K562 (cell line): Measurements from ENCODE around the gene USP9Y. TPM values are rescaled to one million over a fixed set of nuclear protein-coding genes. Genes with fewer than 3 reads are reported as not detected.

ENCODE experiments used
- ATAC-seq: fragments of 200-7000 bp; cut with Tn5 transposase; 3 replicates; pipeline ENCODE4 v1.9.1; 2020; ENCODE audit warnings: moderate library complexity
- BruUV-seq: library from RNA; stranded (reverse); fragments of 400-500 nt; replicated peaks from 2 replicates; lab custom pipeline; 2021; lab: Mats Ljungman, UMichigan
- CTCF ChIA-PET: fragments of 300-600 bp; formaldehyde crosslinking; extraction: SDS; loops from one replicate; lab custom pipeline; 2021; ENCODE audit warnings: low intra/inter-chr PET ratio; lab: Yijun Ruan, JAX
- POLR2A ChIA-PET: fragments of 300-600, 350-650 bp; sonication (Branson Sonifier 250); formaldehyde crosslinking; extraction: SDS; loops from one replicate; lab custom pipeline; 2021; ENCODE audit warnings: antibody characterized with exemption, inconsistent platforms; lab: Yijun Ruan, JAX
- DNase-seq, 4 experiments: peaks; one replicate each; pipeline versions ENCODE4 v3.0.0 to v3.0.0-alpha.2; 2011 to 2018; ENCODE audit warnings: low spot score in 3 of 4, mixed read lengths in 3 of 4; ENCODE audit errors: extremely low read depth in 1 of 4
- FAIRE-seq: peaks from 2 replicates; lab custom pipeline; 2011; peaks lifted over from hg19 to GRCh38; lab: Jason Lieb, UNC
- H2AFZ ChIP-seq: 2 replicates; pipeline ENCODE4 v1.6.0; 2011; ENCODE audit warnings: low read depth, low read length, control low read depth, inconsistent platforms
- H3K27ac ChIP-seq: fragments of 200-600 bp; 3 replicates; pipeline ENCODE4 v1.8.0; 2011; ENCODE audit warnings: low read depth, mild to moderate bottlenecking, control low read depth, inconsistent platforms, low read length, moderate library complexity, mixed read lengths; ENCODE audit errors: extremely low read depth
- H3K27me3 ChIP-seq, 2 experiments: fragments of 300-600 bp in 1 of 2; 2 replicates in 1 of 2; 3 replicates in 1 of 2; pipeline versions ENCODE4 v1.6.0 to v1.8.0; 2011; ENCODE audit warnings: inconsistent platforms in 2 of 2, low read length in 2 of 2, mild to moderate bottlenecking in 1 of 2, mixed read lengths in 1 of 2, moderate library complexity in 1 of 2; ENCODE audit not compliant: control insufficient read depth in 2 of 2, insufficient read depth in 2 of 2
- H3K36me3 ChIP-seq: fragments of 300-600 bp; 3 replicates; pipeline ENCODE4 v1.8.0; 2011; ENCODE audit warnings: mild to moderate bottlenecking, low read length, inconsistent platforms; ENCODE audit not compliant: control insufficient read depth, insufficient read depth
- H3K4me1 ChIP-seq, 2 experiments: fragments of 200-600 bp in 1 of 2; replicated peaks in 1 of 2; 2 replicates in 1 of 2; 3 replicates in 1 of 2; pipeline versions ENCODE4 v1.5.1 to v1.8.0; 2011; ENCODE audit warnings: inconsistent platforms in 2 of 2, low read length in 2 of 2, mild to moderate bottlenecking in 1 of 2, mixed read lengths in 1 of 2, moderate library complexity in 1 of 2; ENCODE audit not compliant: control insufficient read depth in 2 of 2, insufficient read depth in 2 of 2
- H3K4me2 ChIP-seq: 2 replicates; pipeline ENCODE4 v1.6.1; 2011; ENCODE audit warnings: low read length, control low read depth, inconsistent platforms, mixed read lengths; ENCODE audit not compliant: insufficient read depth
- H3K4me3 ChIP-seq: fragments of 200-600 bp; sonication (generic), shearing (Covaris generic); 2 replicates; pipeline ENCODE4 v1.5.1; 2016; ENCODE audit warnings: control low read depth, inconsistent platforms
- H3K79me2 ChIP-seq: fragments of 200-600 bp; 3 replicates; pipeline ENCODE4 v1.8.0; 2011; ENCODE audit warnings: low read length, inconsistent platforms; ENCODE audit not compliant: control insufficient read depth, insufficient read depth
- H3K9ac ChIP-seq, 2 experiments: 2 replicates each; pipeline versions ENCODE4 v1.6.0 to v1.6.1; 2011; ENCODE audit warnings: low read depth in 2 of 2, low read length in 2 of 2, control low read depth in 1 of 2, inconsistent platforms in 1 of 2, mild to moderate bottlenecking in 1 of 2, mixed read lengths in 1 of 2; ENCODE audit not compliant: insufficient read depth in 1 of 2
- H3K9me1 ChIP-seq: one replicate; pipeline ENCODE4 v1.6.0; 2011; ENCODE audit warnings: inconsistent platforms, mild to moderate bottlenecking, low read length, moderate library complexity; ENCODE audit not compliant: control insufficient read depth, insufficient read depth
- H3K9me3 ChIP-seq: replicated peaks from 2 replicates; pipeline ENCODE4 v1.5.1; 2011; ENCODE audit warnings: low read depth, low read length, inconsistent platforms; ENCODE audit not compliant: control insufficient read depth, insufficient read depth
- H4K20me1 ChIP-seq: replicated peaks from 2 replicates; pipeline ENCODE4 v1.6.1; 2011; ENCODE audit warnings: low read length, inconsistent platforms, mixed read lengths; ENCODE audit not compliant: control insufficient read depth, insufficient read depth
- ATF7 ChIP-seq: fragments of 450-650 bp; IDR thresholded peaks from 2 replicates; pipeline ENCODE4 v1.7.1; 2014; ENCODE audit warnings: mild to moderate bottlenecking, moderate library complexity
- ERF ChIP-seq: fragments of 450-650 bp; formaldehyde crosslinking; IDR thresholded peaks from 2 replicates; pipeline ENCODE4 v1.4.0; 2020; ENCODE audit warnings: mild to moderate bottlenecking, mixed read lengths
- GTF2A2 ChIP-seq: IDR thresholded peaks from 2 replicates; pipeline ENCODE4 v1.6.1; 2016; ENCODE audit warnings: mild to moderate bottlenecking, missing genetic modification characterization, missing compliant biosample characterization
- KHSRP ChIP-seq: fragments of 450-650 bp; IDR thresholded peaks from 2 replicates; pipeline ENCODE4 v1.6.1; 2017
- MCM5 ChIP-seq: fragments of 450-650 bp; IDR thresholded peaks from 2 replicates; pipeline ENCODE4 v1.6.1; 2016; ENCODE audit warnings: low read depth
- MYC ChIP-seq, 2 experiments: fragments of 250-450 bp in 1 of 2; sonication (Bioruptor Pico) in 1 of 2; IDR thresholded peaks; 2 replicates each; pipeline versions ENCODE4 v1.5.1 to v1.6.1; 2012 to 2021; ENCODE audit warnings: low read depth in 2 of 2, borderline replicate concordance in 1 of 2, improper control_type of control experiment in 1 of 2, low read length in 1 of 2, mild to moderate bottlenecking in 1 of 2, moderate library complexity in 1 of 2
- POLR2A ChIP-seq: fragments of 450-650 bp; conservative IDR thresholded peaks from 2 replicates; pipeline ENCODE4 v1.6.1; 2016
- POLR3G ChIP-seq: IDR thresholded peaks from 2 replicates; pipeline ENCODE4 v1.6.1; 2011; ENCODE audit not compliant: insufficient read length, insufficient replicate concordance; ENCODE audit errors: extremely low read depth
- RFX5 ChIP-seq: IDR thresholded peaks from 2 replicates; pipeline ENCODE4 v1.6.1; 2011; ENCODE audit warnings: low read depth, mild to moderate bottlenecking, improper control_type of control experiment, low read length
- STAT5B ChIP-seq: fragments of 250-450 bp; sonication (Bioruptor Pico); IDR thresholded peaks from 2 replicates; pipeline ENCODE4 v1.8.0; 2021; ENCODE audit warnings: mild to moderate bottlenecking, inconsistent platforms
- THAP7 ChIP-seq: fragments of 250-450 bp; sonication (Bioruptor Pico); IDR thresholded peaks from 2 replicates; pipeline ENCODE4 v1.5.0; 2021
- TRIM28 ChIP-seq: fragments of 450-650 bp; IDR thresholded peaks from 2 replicates; pipeline ENCODE4 v1.6.1; 2017
- ZBTB43 ChIP-seq: sonication (generic); formaldehyde crosslinking; IDR thresholded peaks from 2 replicates; pipeline ENCODE4 v1.8.0; 2023; ENCODE audit warnings: mild to moderate bottlenecking, missing genetic modification reagents
- ZFP36 ChIP-seq: fragments of 150-350 bp; IDR thresholded peaks from 2 replicates; pipeline ENCODE4 v1.6.1; 2018; ENCODE audit warnings: low read length, low read depth; ENCODE audit not compliant: partially characterized antibody
- ZNF224 ChIP-seq: sonication (generic); formaldehyde crosslinking; IDR thresholded peaks from 2 replicates; pipeline ENCODE4 v1.8.0; 2022; ENCODE audit warnings: mild to moderate bottlenecking, missing genetic modification reagents
- WGBS: fragments of 100-300 bp; shearing (Covaris generic); methylation state at CpG from one replicate; pipeline ENCODE4 v1.1.6; 2016; ENCODE audit warnings: low coverage, mixed read lengths; ENCODE audit not compliant: insufficient coverage; ENCODE audit errors: missing lambda C conversion rate; 5-methylcytosine and 5-hydroxymethylcytosine counted together
- in situ Hi-C: fragments of 300-500 bp; cut with MboI; formaldehyde crosslinking; loops from 4 replicates; pipeline ENCODE4 v1.15.0; 2018; ENCODE audit warnings: inconsistent platforms, mixed read lengths
- intact Hi-C: fragments of 100-400 bp; cut with micrococcal nuclease; formaldehyde crosslinking; loops from 2 replicates; pipeline ENCODE4 v1.14.2; 2022
- polyA plus RNA-seq, 8 experiments: library from polyadenylated mRNA; depleted of rRNA in 4 of 8; stranded (reverse) in 5 of 8; unstranded in 3 of 8; fragments of >200 nt; fragmentation: Nextera tagmentation in 2 of 8; fragmentation: Illumina TruSeq in 1 of 8; extraction: Ambion mirVana in 2 of 8; extraction: Trizol in 1 of 8; gene quantifications; 2 replicates each; pipeline versions ENCODE4 v1.2.1 to v1.2.3, GENCODE V29; 2011 to 2014; ENCODE audit warnings: inconsistent platforms in 1 of 8, missing spikeins in 1 of 8
- total RNA-seq, 7 experiments: library from RNA; depleted of rRNA in 6 of 7; stranded (reverse); fragments of >200 nt in 6 of 7; fragmentation: Illumina TruSeq in 2 of 7; extraction: Trizol in 2 of 7; gene quantifications; 2 replicates each; pipeline versions ENCODE4 v1.2.1 to v1.2.3, GENCODE V29; 2011 to 2021; ENCODE audit warnings: low replicate concordance in 1 of 7
- TF ChIP-seq, protein P1 (sequence below), 3 experiments: fragments of 200-800 bp in 1 of 3; sonication (Bioruptor generic) in 1 of 3; sonication (generic) in 1 of 3; formaldehyde crosslinking in 1 of 3; IDR thresholded peaks; 2 replicates each; pipeline versions ENCODE4 v1.6.1 to v1.8.0; 2016 to 2022; ENCODE audit warnings: mild to moderate bottlenecking in 2 of 3, missing compliant biosample characterization in 2 of 3, missing genetic modification characterization in 2 of 3, missing genetic modification reagents in 1 of 3

The USP9Y gene
- total and polyA plus RNA-seq, 9 of the 15 experiments (the other 6 are each of a cell fraction or from before 2014, with no cell fraction given) = 0.13 TPM; not detected in 8

DNA sequence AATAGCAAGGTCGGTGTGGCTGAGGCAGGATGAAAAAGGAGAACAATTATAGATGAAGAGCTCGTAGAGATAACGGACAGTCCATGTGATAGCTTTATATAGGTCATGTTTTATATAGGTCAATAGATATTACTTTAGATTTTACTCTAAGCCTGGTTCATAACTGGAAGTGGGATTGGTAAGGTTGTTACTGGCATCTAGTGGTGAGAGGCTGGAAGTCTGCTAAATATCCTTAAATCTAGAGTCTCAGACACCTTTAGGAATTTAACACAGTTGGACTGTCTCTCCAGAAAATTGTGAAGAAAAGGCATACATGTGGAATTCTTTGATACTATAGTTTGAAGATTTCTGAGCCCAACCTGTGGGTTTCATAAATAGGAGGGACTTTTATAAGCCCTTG, 108.0 kb downstream of the USP9Y start:
- POLR2A ChIA-PET = no interaction called here
- Histone ChIP-seq H3K9ac (no peak overlapping the region), H3K4me3 (no peak overlapping the region), H3K4me2 (no peak overlapping the region), H2AFZ (no peak overlapping the region), H3K9me3 (no peaks in the 10 kb centered on the region), H3K9me1 (no peaks in the 10 kb centered on the region), H3K79me2 (no peaks in the 10 kb centered on the region), H4K20me1 (no peaks in the 10 kb centered on the region), H3K27ac (no peak overlapping the region), H3K4me1 (no peaks in the 10 kb centered on the region), H3K27me3 (no peaks in the 10 kb centered on the region), H3K36me3 (no peaks in the 10 kb centered on the region)
- no peak for FAIRE-seq
- no peak for DNase-seq
- in situ Hi-C loops (no loop called here), intact Hi-C loops (no loop called here)
- CTCF ChIA-PET = no interaction called here
- WGBS = no CpG with 5 or more reads among the region's 3 CpGs
- ATAC-seq = no peak
- TF ChIP-seq ZNF224 (no peak), RFX5 (no peak), TRIM28 (no peak), KHSRP (no peak), GTF2A2 (tag) (no peak), ERF (CRISPR knock-in tag) (no peak), STAT5B (CRISPR knock-in tag) (no peak)
- no TSS peak for BruUV-seq

DNA sequence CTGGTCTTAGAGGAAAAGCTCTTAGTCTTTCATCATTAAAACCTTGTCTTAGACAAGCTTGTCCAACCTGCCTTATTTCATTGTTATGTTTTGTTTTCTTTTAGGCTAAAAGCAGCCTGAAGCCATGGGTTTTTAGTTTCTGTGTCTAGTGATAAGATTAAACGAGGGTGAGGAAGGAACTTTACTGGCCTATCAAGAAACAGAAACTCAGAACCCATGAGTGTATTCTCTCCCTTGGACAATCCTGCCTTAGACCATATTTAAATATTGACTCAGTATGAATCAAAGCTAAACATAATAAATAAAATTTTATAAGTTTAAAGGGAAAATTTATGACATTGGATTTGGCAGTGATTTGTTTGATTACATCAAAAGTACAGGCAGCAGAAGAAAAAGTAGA, 122.4 kb downstream of the USP9Y start:
- intact Hi-C loops (no loop called here), in situ Hi-C loops (no loop called here)
- Histone ChIP-seq H3K4me3 (no peak overlapping the region), H4K20me1 (no peaks in the 10 kb centered on the region), H3K36me3 (no peaks in the 10 kb centered on the region), H3K27ac (no peak overlapping the region), H3K9me3 (no peaks in the 10 kb centered on the region), H3K4me2 (no peak overlapping the region), H3K79me2 (no peaks in the 10 kb centered on the region), H3K9ac (no peak overlapping the region), H3K27me3 (no peaks in the 10 kb centered on the region), H3K4me1 (no peaks in the 10 kb centered on the region), H2AFZ (no peak overlapping the region), H3K9me1 (no peaks in the 10 kb centered on the region)
- BruUV-seq = no TSS peak
- DNase-seq (no peak), FAIRE-seq (no peak), ATAC-seq (no peak)
- CTCF ChIA-PET = no interaction called here
- POLR2A ChIA-PET = no interaction called here
- TF ChIP-seq ZFP36 = no peak
- TF ChIP-seq, protein P1, sequence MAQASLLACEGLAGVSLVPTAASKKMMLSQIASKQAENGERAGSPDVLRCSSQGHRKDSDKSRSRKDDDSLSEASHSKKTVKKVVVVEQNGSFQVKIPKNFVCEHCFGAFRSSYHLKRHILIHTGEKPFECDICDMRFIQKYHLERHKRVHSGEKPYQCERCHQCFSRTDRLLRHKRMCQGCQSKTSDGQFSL (CRISPR knock-in tag; IDR thresholded peaks at IDR 0.05) = no peak
- TF ChIP-seq, protein P1 (tag; IDR thresholded peaks at IDR 0.05) = no peak
- TF ChIP-seq POLR3G = no peak
- TF ChIP-seq POLR2A = no peak
- no peak for TF ChIP-seq ZBTB43 (CRISPR knock-in tag)
- TF ChIP-seq ATF7 = no peak
- no peak for TF ChIP-seq THAP7 (CRISPR knock-in tag)
- TF ChIP-seq MYC (IDR thresholded peaks at IDR 0.05; ENCODE audit: low read depth, low read length) = no peak
- TF ChIP-seq MYC (CRISPR knock-in tag; IDR thresholded peaks at IDR 0.05; ENCODE audit: borderline replicate concordance, low read depth) = no peak
- no peak for TF ChIP-seq MCM5
- WGBS = no CpG with 5 or more reads among the region's 1 CpG
